ENCODE data around the gene ITPKA.
"Not testable (repeated sequence)": the region's sequence is repeated elsewhere in the genome, so short reads cannot be mapped to it uniquely, and the experiment has no call there.

ITPKA gene

GRCh38 chr15:41493205-41493901 lies at the start of gene ITPKA:
Gene ITPKA, plus strand, starts transcription at chr15:41493874. Its CDS starts 54 bp downstream, at chr15:41493928.
- no peak for DNase-seq

GRCh38 chr15:41445399-41445798 lies 48.3 kb upstream of the ITPKA start:
- no peak for DNase-seq

GRCh38 chr15:41462084-41462795 lies 31.4 kb upstream of the ITPKA start:
- no peak for DNase-seq

- no peak for DNase-seq
Measured at GRCh38 chr15:41464889-41465580, 28.6 kb upstream of the ITPKA start.

GRCh38 chr15:41465822-41466421 lies 27.8 kb upstream of the ITPKA start:
- no peak for DNase-seq

- no peak for DNase-seq
Measured at GRCh38 chr15:41466711-41467110, 27.0 kb upstream of the ITPKA start.

GRCh38 chr15:41469644-41470043 lies 24.0 kb upstream of the ITPKA start:
- DNase-seq = not testable (repeated sequence)

GRCh38 chr15:41473418-41473817 lies 20.3 kb upstream of the ITPKA start:
- DNase-seq = no peak

- DNase-seq = no peak
Measured at GRCh38 chr15:41474436-41474835, 19.2 kb upstream of the ITPKA start.

- no peak for DNase-seq
Measured at GRCh38 chr15:41474941-41475340, 18.7 kb upstream of the ITPKA start.

- DNase-seq = no peak
Measured at GRCh38 chr15:41476416-41477048, 17.1 kb upstream of the ITPKA start.

- no peak for DNase-seq
Measured at GRCh38 chr15:41480396-41481140, 13.1 kb upstream of the ITPKA start.

- no peak for DNase-seq
Measured at GRCh38 chr15:41482110-41482877, 11.4 kb upstream of the ITPKA start.

- no peak for DNase-seq
Measured at GRCh38 chr15:41483115-41483514, 10.6 kb upstream of the ITPKA start.

- no peak for DNase-seq
Measured at GRCh38 chr15:41483519-41483918, 10.2 kb upstream of the ITPKA start.

GRCh38 chr15:41484937-41485625 lies 8.6 kb upstream of the ITPKA start:
- no peak for DNase-seq

GRCh38 chr15:41486286-41486685 lies 7.4 kb upstream of the ITPKA start:
- DNase-seq = no peak

GRCh38 chr15:41487381-41487780 lies 6.3 kb upstream of the ITPKA start:
- no peak for DNase-seq

- no peak for DNase-seq
Measured at GRCh38 chr15:41487802-41488201, 5.9 kb upstream of the ITPKA start.

GRCh38 chr15:41489641-41490040 lies 4.0 kb upstream of the ITPKA start:
- DNase-seq = no peak

- DNase-seq = peak; percentile 31
Measured at GRCh38 chr15:41490355-41490754, 3.3 kb upstream of the ITPKA start.
